SK-N-SH (cell line): ENCODE data around the gene METTL1. TPM values are rescaled to one million over a fixed set of nuclear protein-coding genes. Genes with fewer than 3 reads are reported as not detected.
"Not testable (repeated sequence)": the region's sequence is repeated elsewhere in the genome, so short reads cannot be mapped to it uniquely, and the experiment has no call there.

Source experiments
- CTCF ChIA-PET: fragments of 300-600, 350-600 bp; formaldehyde crosslinking; extraction: SDS; loops from one replicate; lab custom pipeline; 2021; lab: Yijun Ruan, JAX
- POLR2A ChIA-PET: fragments of 350-600 bp; sonication (Branson Sonifier 250); formaldehyde crosslinking; extraction: SDS; loops from one replicate; lab custom pipeline; 2020; ENCODE audit warnings: antibody characterized with exemption, inconsistent platforms; lab: Yijun Ruan, JAX
- DNase-seq: peaks from one replicate; pipeline ENCODE4 v3.0.0; 2012
- H2AFZ ChIP-seq: fragments of 200-600 bp; sonication (generic); 2 replicates; pipeline ENCODE4 v1.8.1; 2016; ENCODE audit warnings: antibody characterized with exemption, mild to moderate bottlenecking, low read depth
- H3F3A ChIP-seq: fragments of 200-600 bp; sonication (generic); replicated peaks from 2 replicates; pipeline ENCODE3; 2016; ENCODE audit warnings: antibody characterized with exemption, mild to moderate bottlenecking; ENCODE audit not compliant: insufficient read depth
- H3K27ac ChIP-seq, 2 experiments: fragments of 200-500 bp in 1 of 2; fragments of 200-600 bp in 1 of 2; sonication (Bioruptor generic) in 1 of 2; sonication (generic), shearing (Covaris generic) in 1 of 2; 2 replicates each; pipeline versions ENCODE4 v1.5.1 to v1.6.1; 2014 to 2016; ENCODE audit warnings: low read depth in 2 of 2, inconsistent platforms in 1 of 2, low read length in 1 of 2, mild to moderate bottlenecking in 1 of 2, mixed read lengths in 1 of 2
- H3K27me3 ChIP-seq: fragments of 200-600 bp; sonication (generic), shearing (Covaris generic); 2 replicates; pipeline ENCODE4 v1.6.1; 2016; ENCODE audit warnings: mixed run types; ENCODE audit not compliant: insufficient read depth
- H3K36me3 ChIP-seq, 2 experiments: fragments of 200-500 bp in 1 of 2; fragments of 200-600 bp in 1 of 2; sonication (Bioruptor generic) in 1 of 2; sonication (generic) in 1 of 2; replicated peaks in 1 of 2; 2 replicates each; pipeline versions ENCODE3 to v1.5.1; 2014 to 2016; ENCODE audit warnings: low read length in 1 of 2, mild to moderate bottlenecking in 1 of 2; ENCODE audit not compliant: insufficient read depth in 2 of 2, control insufficient read depth in 1 of 2
- H3K4me1 ChIP-seq, 2 experiments: fragments of 200-500 bp in 1 of 2; fragments of 200-600 bp in 1 of 2; sonication (Bioruptor generic) in 1 of 2; sonication (generic), shearing (Covaris generic) in 1 of 2; 2 replicates each; pipeline versions ENCODE4 v1.5.1 to v1.6.1; 2014 to 2016; ENCODE audit warnings: low read depth in 1 of 2, low read length in 1 of 2, mixed run types in 1 of 2; ENCODE audit not compliant: insufficient read depth in 2 of 2, control insufficient read depth in 1 of 2
- H3K4me2 ChIP-seq: fragments of 200-600 bp; sonication (generic), shearing (Covaris generic); 2 replicates; pipeline ENCODE4 v1.6.1; 2017; ENCODE audit warnings: mixed run types
- H3K4me3 ChIP-seq, 2 experiments: fragments of 200-500 bp in 1 of 2; fragments of 200-600 bp in 1 of 2; sonication (Bioruptor generic) in 1 of 2; sonication (generic), shearing (Covaris generic) in 1 of 2; 2 replicates each; pipeline versions ENCODE4 v1.5.1 to v1.8.1; 2014 to 2016; ENCODE audit warnings: low read depth in 2 of 2, inconsistent platforms in 1 of 2, low read length in 1 of 2, mild to moderate bottlenecking in 1 of 2, mixed read lengths in 1 of 2, moderate library complexity in 1 of 2
- H3K79me2 ChIP-seq: fragments of 200-600 bp; sonication (generic); 2 replicates; pipeline ENCODE4 v1.8.1; 2017; ENCODE audit warnings: mild to moderate bottlenecking; ENCODE audit not compliant: insufficient read depth
- H3K9ac ChIP-seq: fragments of 200-600 bp; sonication (generic); 2 replicates; pipeline ENCODE4 v1.6.1; 2017; ENCODE audit warnings: mixed run types
- H3K9me2 ChIP-seq: fragments of 200-600 bp; sonication (generic); 2 replicates; pipeline ENCODE4 v1.6.1; 2017; ENCODE audit warnings: mixed run types
- H3K9me3 ChIP-seq: fragments of 200-600 bp; sonication (generic); 2 replicates; pipeline ENCODE4 v1.6.1; 2017; ENCODE audit warnings: mixed run types, mild to moderate bottlenecking, moderate library complexity
- H4K20me1 ChIP-seq: fragments of 200-600 bp; sonication (generic); 2 replicates; pipeline ENCODE4 v1.6.1; 2017; ENCODE audit warnings: mild to moderate bottlenecking, mixed run types; ENCODE audit not compliant: insufficient read depth
- CHD2 ChIP-seq: fragments of 150-350 bp; IDR thresholded peaks from 2 replicates; pipeline ENCODE4 v1.6.1; 2018; ENCODE audit warnings: low read length; ENCODE audit not compliant: partially characterized antibody
- ELF1 ChIP-seq: IDR thresholded peaks from 2 replicates; pipeline ENCODE4 v1.4.0; 2012
- FOSL2 ChIP-seq: IDR thresholded peaks from 2 replicates; pipeline ENCODE4 v1.4.0; 2012; ENCODE audit warnings: low read depth, mild to moderate bottlenecking, moderate library complexity, borderline replicate concordance
- GABPA ChIP-seq: IDR thresholded peaks from 2 replicates; pipeline ENCODE4 v1.4.0; 2012; ENCODE audit warnings: low read depth, mild to moderate bottlenecking
- JUND ChIP-seq: IDR thresholded peaks from 2 replicates; pipeline ENCODE4 v1.4.0; 2012
- MEF2A ChIP-seq: IDR thresholded peaks from 2 replicates; pipeline ENCODE4 v1.4.0; 2012; ENCODE audit warnings: low read depth, borderline replicate concordance
- MXI1 ChIP-seq: IDR thresholded peaks from 2 replicates; pipeline ENCODE4 v1.6.1; 2012; ENCODE audit warnings: mild to moderate bottlenecking, low read depth, low read length, improper control_type of control experiment
- POLR2AphosphoS5 ChIP-seq: IDR thresholded peaks from 2 replicates; pipeline ENCODE4 v1.6.1; 2012; ENCODE audit warnings: low read depth, low read length
- RCOR1 ChIP-seq: fragments of 150-350 bp; IDR thresholded peaks from 2 replicates; pipeline ENCODE4 v1.6.1; 2017; ENCODE audit warnings: antibody characterized with exemption, low read length
- SIN3A ChIP-seq: IDR thresholded peaks from 2 replicates; pipeline ENCODE4 v1.6.1; 2012; ENCODE audit warnings: low read depth, mild to moderate bottlenecking, low read length, moderate library complexity, borderline replicate concordance
- TAF1 ChIP-seq: IDR thresholded peaks from 2 replicates; pipeline ENCODE4 v1.6.1; 2012; ENCODE audit warnings: low read depth, mild to moderate bottlenecking, low read length, moderate library complexity, borderline replicate concordance
- TCF12 ChIP-seq: IDR thresholded peaks from 2 replicates; pipeline ENCODE4 v1.4.0; 2012
- WGBS: methylation state at CpG from one replicate; pipeline ENCODE4 v1.1.6; 2017; ENCODE audit warnings: low lambda C conversion rate; 5-methylcytosine and 5-hydroxymethylcytosine counted together
- polyA plus RNA-seq, 3 experiments: library from polyadenylated mRNA; depleted of rRNA; stranded (reverse); fragments of >200 nt; gene quantifications; 2 replicates each; pipeline ENCODE4 v1.2.3, GENCODE V29; 2012
- TF ChIP-seq, protein P1 (sequence below): fragments of 150-350 bp; IDR thresholded peaks from 2 replicates; pipeline ENCODE4 v1.6.1; 2017; ENCODE audit warnings: antibody characterized with exemption, low read length, low read depth, borderline replicate concordance
- TF ChIP-seq, protein P2 (sequence below): IDR thresholded peaks from 2 replicates; pipeline ENCODE4 v1.4.0; 2012; ENCODE audit warnings: low read depth
- TF ChIP-seq, protein P3 (sequence below): IDR thresholded peaks from 2 replicates; pipeline ENCODE4 v1.4.0; 2012; ENCODE audit warnings: low read depth, borderline replicate concordance
- TF ChIP-seq, protein P4 (sequence below): fragments of 200-600 bp; sonication (generic); IDR thresholded peaks from 2 replicates; pipeline ENCODE4 v1.6.1; 2017; ENCODE audit warnings: antibody characterized with exemption, mild to moderate bottlenecking, moderate library complexity

The METTL1 gene
- polyA plus RNA-seq, 1 of the 3 experiments (the other 2 are of a cell fraction) = 28.0 TPM

DNA sequence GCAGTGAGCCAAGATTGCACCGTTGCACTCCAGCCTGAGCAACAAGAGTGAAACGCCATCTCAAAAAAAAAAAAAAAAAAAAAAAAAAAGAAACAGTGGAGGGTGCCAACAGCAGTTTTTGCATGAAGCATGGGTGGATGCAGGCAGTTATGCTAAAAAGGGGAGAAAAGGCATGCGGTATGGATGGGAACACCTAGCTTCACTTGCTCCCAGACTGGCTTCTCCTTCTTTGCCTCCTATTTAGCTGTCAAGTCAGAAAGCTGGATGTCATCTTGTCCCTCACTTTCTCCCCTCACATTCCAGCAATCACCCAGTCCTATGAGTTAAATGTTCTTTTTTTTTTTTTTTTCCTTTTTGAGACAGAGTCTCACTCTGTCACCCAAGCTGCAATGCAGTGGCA, 3.1 kb upstream of the METTL1 start (continued):
- TF ChIP-seq, protein P1, sequence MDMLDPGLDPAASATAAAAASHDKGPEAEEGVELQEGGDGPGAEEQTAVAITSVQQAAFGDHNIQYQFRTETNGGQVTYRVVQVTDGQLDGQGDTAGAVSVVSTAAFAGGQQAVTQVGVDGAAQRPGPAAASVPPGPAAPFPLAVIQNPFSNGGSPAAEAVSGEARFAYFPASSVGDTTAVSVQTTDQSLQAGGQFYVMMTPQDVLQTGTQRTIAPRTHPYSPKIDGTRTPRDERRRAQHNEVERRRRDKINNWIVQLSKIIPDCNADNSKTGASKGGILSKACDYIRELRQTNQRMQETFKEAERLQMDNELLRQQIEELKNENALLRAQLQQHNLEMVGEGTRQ = no peak
- TF ChIP-seq ELF1 (no peak), JUND (no peak), CHD2 (no peak), FOSL2 (no peak), RCOR1 (no peak)
- TF ChIP-seq, protein P2, sequence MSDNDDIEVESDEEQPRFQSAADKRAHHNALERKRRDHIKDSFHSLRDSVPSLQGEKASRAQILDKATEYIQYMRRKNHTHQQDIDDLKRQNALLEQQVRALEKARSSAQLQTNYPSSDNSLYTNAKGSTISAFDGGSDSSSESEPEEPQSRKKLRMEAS = no peak
- TF ChIP-seq, protein P3, sequence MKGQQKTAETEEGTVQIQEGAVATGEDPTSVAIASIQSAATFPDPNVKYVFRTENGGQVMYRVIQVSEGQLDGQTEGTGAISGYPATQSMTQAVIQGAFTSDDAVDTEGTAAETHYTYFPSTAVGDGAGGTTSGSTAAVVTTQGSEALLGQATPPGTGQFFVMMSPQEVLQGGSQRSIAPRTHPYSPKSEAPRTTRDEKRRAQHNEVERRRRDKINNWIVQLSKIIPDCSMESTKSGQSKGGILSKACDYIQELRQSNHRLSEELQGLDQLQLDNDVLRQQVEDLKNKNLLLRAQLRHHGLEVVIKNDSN = no peak
- TF ChIP-seq, all 33 proteins: peak for 0

DNA sequence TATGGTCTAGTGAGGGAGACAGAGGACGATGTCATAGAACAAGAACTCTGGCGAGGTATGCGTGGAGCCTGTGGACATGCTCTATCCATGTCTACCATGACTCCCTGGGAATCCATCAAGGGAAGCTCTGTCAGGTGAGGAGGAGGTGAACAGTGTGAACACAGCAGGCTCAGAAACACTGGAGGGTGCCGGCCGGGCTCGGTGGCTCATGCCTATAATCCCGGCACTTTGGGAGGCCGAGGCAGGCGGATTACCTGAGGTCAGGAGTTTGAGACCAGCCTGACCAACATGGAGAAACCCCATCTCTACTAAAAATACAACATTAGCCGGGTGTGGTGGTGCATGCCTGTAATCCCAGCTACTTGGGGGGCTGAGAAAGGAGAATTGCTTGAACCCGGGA, 2.7 kb upstream of the METTL1 start:
- H3K4me3 ChIP-seq, H3K27me3 ChIP-seq, H3F3A ChIP-seq, H3K27ac ChIP-seq, H3K9me2 ChIP-seq, H3K4me2 ChIP-seq, DNase-seq, H3K36me3 ChIP-seq, H4K20me1 ChIP-seq, POLR2A ChIA-PET, H3K9me3 ChIP-seq, H3K9ac ChIP-seq, H2AFZ ChIP-seq: not testable (repeated sequence)
- H3K79me2 ChIP-seq = peaks cover 33% of the 10 kb centered on the region
- CTCF ChIA-PET = interaction anchor here (2.3 kb wide), 1 partner anchor 18 kb away, joined by 7 read pairs; no protein-coding TSS in a partner anchor
- peaks cover 3 to 12% of the 10 kb centered on the region in 2 experiments; a peak in 1 of 4 replicates for H3K4me1 ChIP-seq
- 99% methylated on average over 11 of the region's 11 CpGs for WGBS

DNA sequence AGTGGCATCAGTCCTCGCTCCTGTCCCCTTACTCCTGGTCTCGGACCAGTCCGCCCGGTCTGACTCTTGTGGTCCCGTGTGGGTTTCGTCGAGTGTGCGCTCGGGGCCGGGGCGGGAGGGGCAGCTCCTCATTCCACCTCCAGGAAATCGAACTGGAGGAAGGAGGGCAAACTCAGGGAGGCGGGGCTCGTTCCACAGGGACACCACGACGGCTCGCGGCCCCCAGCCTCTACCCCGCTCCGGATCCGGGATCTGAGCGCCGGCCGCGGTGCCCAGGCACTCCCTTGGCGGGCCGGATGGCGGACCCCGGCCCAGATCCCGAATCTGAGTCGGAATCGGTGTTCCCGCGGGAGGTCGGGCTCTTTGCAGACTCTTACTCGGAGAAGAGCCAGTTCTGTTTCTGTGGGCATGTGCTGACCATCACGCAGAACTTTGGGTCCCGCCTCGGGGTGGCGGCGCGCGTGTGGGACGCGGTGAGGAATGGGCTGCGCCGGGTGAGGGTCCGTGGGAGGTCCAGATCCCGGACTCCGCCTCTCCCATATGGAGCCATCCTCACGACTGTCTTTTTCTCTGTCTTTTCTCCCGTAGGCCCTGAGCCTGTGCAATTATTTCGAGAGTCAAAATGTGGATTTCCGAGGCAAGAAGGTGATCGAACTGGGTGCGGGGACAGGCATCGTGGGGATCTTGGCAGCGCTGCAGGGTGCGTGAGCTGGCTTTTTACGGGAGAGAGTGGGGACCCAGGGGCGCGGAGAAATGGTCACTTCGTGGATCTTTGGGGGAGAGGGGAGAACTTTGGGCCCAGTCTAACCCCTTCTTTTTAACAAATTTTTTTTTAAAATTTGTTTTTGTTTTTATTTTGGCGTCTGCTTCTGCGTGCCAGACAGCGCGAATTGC, 771 bp upstream of the METTL1 start, which contains the start of gene EEF1AKMT3:
Gene EEF1AKMT3, plus strand, starts transcription at position 186 of the 894 bp plus-strand sequence. Its CDS starts 111 bp downstream, at position 297.
- H3K4me3 ChIP-seq = peak within 1 kb of the TSS; percentile 60 to 78
- peaks cover 3 to 12% of the 10 kb centered on the region in 2 experiments; a peak in 1 of 4 replicates for H3K4me1 ChIP-seq
- H3K27me3 ChIP-seq = no peaks in the 10 kb centered on the region
- ChIA-PET CTCF (interaction anchor here (0.8 to 1.5 kb wide), 4 partner anchors 9 to 46 kb away, joined by 4 to 6 read pairs (median 4); partner anchors contain the start of gene TSFM), POLR2A (interaction anchor here (0.7 to 1.2 kb wide), 4 partner anchors 9 to 19 kb away, joined by 4 to 5 read pairs (median 4); no protein-coding TSS in a partner anchor)
- peak within 1 kb of the TSS; percentile 88 for H2AFZ ChIP-seq
- peak within 1 kb of the TSS; percentile 92 to 93 for H3K27ac ChIP-seq
- TF ChIP-seq, protein P1 = no peak
- TF ChIP-seq CHD2 (no peak), SIN3A (peak; percentile 21; the same call in 1 of the 2 replicates), TCF12 (no peak), MEF2A (no peak), JUND (no peak), POLR2AphosphoS5 (no peak), GABPA (no peak), MXI1 (peak; percentile 45; the same call in 1 of the 2 replicates), TAF1 (no peak)
- TF ChIP-seq, protein P3 = no peak
- TF ChIP-seq, protein P4, sequence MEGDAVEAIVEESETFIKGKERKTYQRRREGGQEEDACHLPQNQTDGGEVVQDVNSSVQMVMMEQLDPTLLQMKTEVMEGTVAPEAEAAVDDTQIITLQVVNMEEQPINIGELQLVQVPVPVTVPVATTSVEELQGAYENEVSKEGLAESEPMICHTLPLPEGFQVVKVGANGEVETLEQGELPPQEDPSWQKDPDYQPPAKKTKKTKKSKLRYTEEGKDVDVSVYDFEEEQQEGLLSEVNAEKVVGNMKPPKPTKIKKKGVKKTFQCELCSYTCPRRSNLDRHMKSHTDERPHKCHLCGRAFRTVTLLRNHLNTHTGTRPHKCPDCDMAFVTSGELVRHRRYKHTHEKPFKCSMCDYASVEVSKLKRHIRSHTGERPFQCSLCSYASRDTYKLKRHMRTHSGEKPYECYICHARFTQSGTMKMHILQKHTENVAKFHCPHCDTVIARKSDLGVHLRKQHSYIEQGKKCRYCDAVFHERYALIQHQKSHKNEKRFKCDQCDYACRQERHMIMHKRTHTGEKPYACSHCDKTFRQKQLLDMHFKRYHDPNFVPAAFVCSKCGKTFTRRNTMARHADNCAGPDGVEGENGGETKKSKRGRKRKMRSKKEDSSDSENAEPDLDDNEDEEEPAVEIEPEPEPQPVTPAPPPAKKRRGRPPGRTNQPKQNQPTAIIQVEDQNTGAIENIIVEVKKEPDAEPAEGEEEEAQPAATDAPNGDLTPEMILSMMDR = no peak
- no peaks in the 10 kb centered on the region for H4K20me1 ChIP-seq
- peaks cover 33% of the 10 kb centered on the region for H3K79me2 ChIP-seq
- peaks cover 3% of the 10 kb centered on the region for H3F3A ChIP-seq
- H3K9me2 ChIP-seq = no peaks in the 10 kb centered on the region
- 4% methylated on average over 52 of the region's 67 CpGs for WGBS
- H3K36me3 ChIP-seq = peaks cover 9 to 21% of the 10 kb centered on the region in 2 experiments
- peak within 1 kb of the TSS; percentile 93 for H3K4me2 ChIP-seq
- no peaks in the 10 kb centered on the region for H3K9me3 ChIP-seq
- peak within 1 kb of the TSS; percentile 88 for H3K9ac ChIP-seq
- DNase-seq = peak; percentile 81
